ENCODE measurements around the gene KCNH3. TPM values are rescaled to one million over a fixed set of nuclear protein-coding genes. Genes with fewer than 3 reads are reported as not detected.
"Not testable (repeated sequence)": the region's sequence is repeated elsewhere in the genome, so short reads cannot be mapped to it uniquely, and the experiment has no call there.

Gene KCNH3
- total RNA-seq, 1 donor from 2014 or later, result 0.16 TPM

DNA sequence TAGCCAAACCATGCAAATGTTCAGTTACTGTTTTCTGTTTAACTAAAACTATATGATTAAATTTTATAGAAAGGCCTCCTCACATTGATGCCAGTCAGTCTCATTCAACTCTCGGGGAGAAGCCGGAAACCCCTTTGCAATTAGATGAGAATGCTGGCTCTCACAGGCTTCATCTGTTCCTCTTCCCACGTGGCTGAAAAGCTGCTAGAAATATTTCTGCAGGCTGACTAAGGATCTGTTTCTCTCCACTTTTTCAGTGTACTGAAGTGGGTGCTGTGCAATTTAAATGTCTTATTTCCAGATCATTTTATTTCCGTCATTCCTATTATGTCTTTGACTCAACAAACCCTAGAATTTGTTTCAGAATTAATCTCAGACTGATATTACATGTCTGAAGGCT lies 17.4 kb upstream of the KCNH3 start:
- ATAC-seq (ENCODE audit: poor library complexity), result no peak
- DNase-seq, result no peak
- intact Hi-C loops (cut with DNase I), result no loop called here

GRCh38 chr12:49524660-49525324 lies 14.0 kb upstream of the KCNH3 start:
- DNase-seq, result no peak
- ATAC-seq (ENCODE audit: poor library complexity), result peak; percentile 93

GRCh38 chr12:49525942-49526341 lies 12.9 kb upstream of the KCNH3 start:
- intact Hi-C loops (cut with DNase I), result no loop called here
- ATAC-seq (ENCODE audit: poor library complexity), result no peak
- DNase-seq, result no peak

More at GRCh38 chr12:49524660-49525324, 14.0 kb upstream of the KCNH3 start:
- intact Hi-C loops (cut with DNase I), result no loop called here

- DNase-seq (no peak), ATAC-seq (ENCODE audit: poor library complexity) (no peak)
- intact Hi-C loops (cut with DNase I), result no loop called here
Observed at GRCh38 chr12:49527361-49528130, 11.3 kb upstream of the KCNH3 start.

DNA sequence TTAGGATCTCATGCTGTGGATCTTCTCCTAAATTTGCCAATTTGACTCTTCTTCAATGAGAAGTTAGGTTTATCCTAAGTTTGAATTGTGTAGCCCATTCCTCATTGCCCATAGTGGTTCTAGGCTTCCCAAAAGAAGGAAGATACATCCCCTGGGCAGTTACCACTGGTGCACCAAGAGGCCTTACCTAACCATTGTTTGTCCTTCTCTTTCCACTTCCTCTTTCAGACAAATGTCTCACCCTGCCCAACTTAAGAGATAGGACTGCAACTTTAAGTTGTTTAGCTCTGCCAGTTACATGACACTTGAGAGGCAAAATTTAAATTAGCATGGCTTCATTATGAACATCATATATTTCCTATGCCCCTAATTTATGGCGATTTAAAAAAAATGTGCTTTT lies 9.4 kb upstream of the KCNH3 start:
- DNase-seq (no peak), ATAC-seq (ENCODE audit: poor library complexity) (no peak)
- intact Hi-C loops (cut with DNase I), result no loop called here

GRCh38 chr12:49531745-49532144 lies 7.1 kb upstream of the KCNH3 start:
- ATAC-seq (ENCODE audit: poor library complexity) (no peak), DNase-seq (no peak)
- intact Hi-C loops (cut with DNase I), result no loop called here

GRCh38 chr12:49533331-49533730 lies 5.5 kb upstream of the KCNH3 start:
- intact Hi-C loops (cut with DNase I), result no loop called here

DNA sequence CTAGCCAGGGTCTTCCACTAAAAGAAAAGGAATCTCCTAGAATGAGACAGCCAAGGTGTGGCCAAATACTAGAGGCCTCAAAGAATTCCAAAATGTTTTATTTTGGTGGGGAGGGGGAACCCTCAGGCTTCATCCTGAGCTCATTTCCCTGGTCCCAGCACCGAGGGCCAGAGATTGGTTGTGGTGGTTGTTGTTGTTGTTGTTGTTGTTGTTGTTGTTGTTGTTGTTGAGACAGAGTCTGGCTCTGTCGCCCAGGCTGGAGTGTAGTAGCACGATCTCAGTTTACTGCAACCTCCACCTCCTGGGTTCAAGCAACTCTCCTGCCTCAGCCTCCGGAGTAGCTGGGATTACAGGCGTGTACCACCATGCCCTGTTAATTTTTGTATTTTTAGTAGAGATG lies 4.7 kb upstream of the KCNH3 start:
- intact Hi-C loops (cut with DNase I); ATAC-seq (ENCODE audit: poor library complexity); DNase-seq: not testable (repeated sequence)

More at GRCh38 chr12:49533331-49533730, 5.5 kb upstream of the KCNH3 start:
- ATAC-seq (ENCODE audit: poor library complexity), result no peak
- no peak for DNase-seq

GRCh38 chr12:49534731-49535278 lies 4.0 kb upstream of the KCNH3 start:
- DNase-seq, result no peak
- no peak for ATAC-seq (ENCODE audit: poor library complexity)
- intact Hi-C loops (cut with DNase I), result no loop called here

DNA sequence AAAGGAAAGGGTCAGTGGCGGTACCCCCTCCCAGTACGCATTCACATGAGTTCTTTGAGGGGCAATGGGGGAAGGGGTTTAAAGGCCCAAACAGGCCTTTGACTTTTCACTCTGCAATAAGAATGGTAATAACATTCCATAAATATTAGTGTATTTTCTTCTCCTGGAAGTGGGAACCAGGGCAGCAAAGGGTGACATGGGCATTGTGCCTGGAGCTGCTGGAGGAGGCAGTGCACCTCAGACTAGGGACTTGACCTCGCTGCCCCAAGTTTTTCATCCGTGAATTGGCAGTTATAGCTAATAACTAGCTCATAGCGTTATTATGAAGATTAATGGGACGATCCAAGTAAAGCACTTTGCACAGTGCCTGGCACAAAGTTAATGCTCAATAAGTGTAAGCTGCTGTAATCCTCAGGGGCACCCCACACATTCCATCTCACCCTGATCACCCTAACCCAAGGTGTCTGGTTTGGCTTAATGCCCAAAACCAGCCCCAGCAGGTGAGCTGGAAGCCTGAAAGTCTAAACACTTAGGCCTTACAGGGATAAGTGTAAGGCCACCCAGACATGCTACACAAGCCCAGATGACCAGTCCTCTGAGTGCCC lies 2.8 kb upstream of the KCNH3 start:
- no peak for ATAC-seq (ENCODE audit: poor library complexity)
- intact Hi-C loops (cut with DNase I), result no loop called here
- no peak for DNase-seq

DNA sequence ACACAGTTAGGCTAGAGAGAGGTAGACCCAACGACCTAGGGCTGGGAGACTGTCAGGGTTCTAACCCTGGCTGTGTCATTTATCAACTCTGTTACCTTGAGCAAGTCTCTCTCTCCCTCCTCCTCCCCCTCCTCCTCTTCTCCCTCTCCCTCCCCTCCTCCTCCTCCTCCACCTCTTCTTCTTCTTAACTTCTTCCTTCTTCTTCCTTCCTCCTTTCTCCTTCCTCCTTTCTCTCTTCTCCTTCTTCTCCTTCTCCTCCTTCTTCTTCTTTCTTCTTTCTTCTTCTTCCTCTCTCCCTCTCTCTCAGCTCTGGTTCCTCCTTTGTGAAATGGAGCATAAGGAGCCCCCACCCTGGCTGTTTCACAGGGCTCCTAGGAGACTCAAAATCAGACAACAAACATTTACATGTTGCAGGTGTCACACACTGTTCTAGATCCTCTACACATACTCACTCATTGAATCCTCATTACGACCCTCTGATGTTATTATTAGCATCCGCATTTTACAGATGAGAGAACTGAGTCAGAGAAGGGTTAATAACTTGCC lies 2.2 kb upstream of the KCNH3 start:
- DNase-seq, result no peak
- ATAC-seq (ENCODE audit: poor library complexity), result no peak
- intact Hi-C loops (cut with DNase I), result no loop called here

- intact Hi-C loops (cut with DNase I), result no loop called here
- no peak for ATAC-seq (ENCODE audit: poor library complexity)
- no peak for DNase-seq
Observed at GRCh38 chr12:49537231-49537751, 1.5 kb upstream of the KCNH3 start.

DNA sequence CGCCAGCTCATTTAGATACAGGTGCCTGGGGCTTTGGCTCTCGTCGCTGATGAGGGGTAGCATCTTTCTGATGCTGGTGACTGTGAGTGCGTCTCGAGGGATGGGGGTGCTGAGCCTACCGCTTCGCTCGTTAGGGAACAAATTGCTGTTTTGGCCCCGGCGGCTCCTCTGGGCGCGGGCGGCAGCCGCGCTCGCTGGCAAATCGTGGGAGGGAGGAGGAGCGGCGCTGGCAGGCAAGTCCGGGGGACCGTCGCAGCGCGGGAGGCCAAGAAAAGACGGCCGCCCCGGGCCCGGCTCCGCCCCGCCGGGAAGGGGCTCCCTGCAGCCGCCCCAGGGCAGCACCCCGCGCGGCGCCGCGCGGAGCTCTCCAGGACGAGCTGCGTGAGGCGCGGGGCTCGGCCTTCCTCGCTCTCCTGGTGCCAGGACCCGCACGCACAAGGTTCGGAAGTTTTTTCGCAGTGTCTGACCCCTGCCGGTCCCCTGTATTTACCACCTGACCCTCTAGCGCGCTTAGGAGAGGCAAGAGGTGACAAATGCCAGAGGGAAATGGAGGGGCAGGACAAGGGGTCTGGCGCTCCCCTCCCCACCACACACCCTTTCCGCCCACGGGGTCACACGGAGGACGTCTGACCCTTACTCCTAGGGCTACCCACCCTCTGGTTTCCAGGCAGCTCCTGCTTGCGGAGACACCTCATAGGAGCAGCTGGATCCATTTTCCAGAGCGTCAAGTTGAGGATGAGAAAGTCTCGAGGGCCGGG lies 899 bp upstream of the KCNH3 start:
- intact Hi-C loops (cut with DNase I), result no loop called here
- ATAC-seq (ENCODE audit: poor library complexity) (peak; percentile 34), DNase-seq (no peak)

DNA sequence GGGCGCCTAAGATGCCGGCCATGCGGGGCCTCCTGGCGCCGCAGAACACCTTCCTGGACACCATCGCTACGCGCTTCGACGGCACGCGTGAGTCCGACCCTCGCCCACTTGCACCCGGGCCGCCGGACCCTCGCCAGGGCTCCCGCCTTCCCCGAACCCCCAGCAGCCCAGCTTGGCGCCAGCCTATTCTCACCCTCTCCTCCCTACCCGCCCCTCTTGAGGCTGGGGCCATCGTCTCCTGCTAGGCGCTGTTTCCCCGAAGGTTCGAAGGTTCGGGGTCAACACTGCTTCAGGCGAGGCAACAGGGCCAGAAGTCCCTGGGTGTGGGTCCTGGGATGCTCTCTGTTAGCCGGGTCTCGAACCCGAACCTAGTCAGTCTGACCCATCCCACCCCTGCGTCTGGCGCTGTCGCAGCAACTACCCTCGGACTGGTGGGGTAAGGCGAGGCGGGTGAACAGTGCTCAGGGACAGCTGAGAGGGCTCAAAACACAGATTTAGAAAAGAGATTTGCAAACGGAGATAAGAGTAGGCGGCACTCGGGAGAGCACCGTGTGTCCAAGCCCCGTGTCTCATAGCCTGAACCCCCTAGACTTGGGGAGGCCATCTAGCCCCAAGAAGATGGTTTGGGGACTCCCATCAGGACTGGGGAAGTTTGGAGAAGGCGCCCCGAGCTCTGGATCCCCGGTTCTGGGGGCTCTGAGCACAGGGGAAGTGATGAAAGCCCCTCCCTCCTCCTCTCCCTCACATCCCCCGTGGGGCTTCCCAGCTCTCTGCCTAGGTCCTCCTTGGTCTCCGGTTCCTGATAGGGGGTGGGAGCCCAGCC lies 787 bp downstream of the KCNH3 start:
- DNase-seq (no peak), ATAC-seq (ENCODE audit: poor library complexity) (no peak)
- intact Hi-C loops (cut with DNase I), result no loop called here

DNA sequence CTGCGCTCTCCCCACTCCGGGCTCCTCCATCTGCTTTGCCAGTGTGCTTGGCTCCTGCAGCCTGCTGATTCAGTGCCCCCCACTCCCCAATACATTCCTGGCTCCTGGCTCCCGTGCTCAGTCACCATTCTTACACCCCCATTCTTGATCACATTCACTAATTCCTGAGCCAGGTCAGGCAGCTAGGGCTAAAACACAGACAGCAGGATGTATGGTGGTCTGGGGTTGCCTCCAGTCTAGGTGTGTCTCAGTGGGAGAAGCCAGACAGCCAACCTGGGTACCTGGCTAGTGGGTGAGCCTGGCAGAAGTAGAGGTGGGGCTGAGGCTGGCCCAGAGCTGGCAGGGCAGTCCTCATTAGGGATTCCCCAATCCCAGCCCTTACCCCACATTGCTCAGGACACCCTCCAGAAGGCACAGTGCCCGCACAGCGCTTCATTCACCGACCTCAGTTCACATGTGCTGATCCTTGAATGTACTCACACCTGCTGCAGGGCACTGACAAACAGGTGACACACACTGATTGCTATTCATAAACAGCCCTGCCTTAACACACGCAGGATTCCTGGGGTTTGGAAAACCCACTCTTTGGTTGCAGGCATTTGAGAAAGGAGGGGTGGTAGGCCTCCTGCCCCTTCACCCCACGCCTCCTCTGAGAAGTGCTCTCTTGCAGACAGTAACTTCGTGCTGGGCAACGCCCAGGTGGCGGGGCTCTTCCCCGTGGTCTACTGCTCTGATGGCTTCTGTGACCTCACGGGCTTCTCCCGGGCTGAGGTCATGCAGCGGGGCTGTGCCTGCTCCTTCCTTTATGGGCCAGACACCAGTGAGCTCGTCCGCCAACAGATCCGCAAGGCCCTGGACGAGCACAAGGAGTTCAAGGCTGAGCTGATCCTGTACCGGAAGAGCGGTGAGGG lies 1.7 kb downstream of the KCNH3 start:
- ATAC-seq (ENCODE audit: poor library complexity) (no peak), DNase-seq (no peak)
- intact Hi-C loops (cut with DNase I), result no loop called here

DNA sequence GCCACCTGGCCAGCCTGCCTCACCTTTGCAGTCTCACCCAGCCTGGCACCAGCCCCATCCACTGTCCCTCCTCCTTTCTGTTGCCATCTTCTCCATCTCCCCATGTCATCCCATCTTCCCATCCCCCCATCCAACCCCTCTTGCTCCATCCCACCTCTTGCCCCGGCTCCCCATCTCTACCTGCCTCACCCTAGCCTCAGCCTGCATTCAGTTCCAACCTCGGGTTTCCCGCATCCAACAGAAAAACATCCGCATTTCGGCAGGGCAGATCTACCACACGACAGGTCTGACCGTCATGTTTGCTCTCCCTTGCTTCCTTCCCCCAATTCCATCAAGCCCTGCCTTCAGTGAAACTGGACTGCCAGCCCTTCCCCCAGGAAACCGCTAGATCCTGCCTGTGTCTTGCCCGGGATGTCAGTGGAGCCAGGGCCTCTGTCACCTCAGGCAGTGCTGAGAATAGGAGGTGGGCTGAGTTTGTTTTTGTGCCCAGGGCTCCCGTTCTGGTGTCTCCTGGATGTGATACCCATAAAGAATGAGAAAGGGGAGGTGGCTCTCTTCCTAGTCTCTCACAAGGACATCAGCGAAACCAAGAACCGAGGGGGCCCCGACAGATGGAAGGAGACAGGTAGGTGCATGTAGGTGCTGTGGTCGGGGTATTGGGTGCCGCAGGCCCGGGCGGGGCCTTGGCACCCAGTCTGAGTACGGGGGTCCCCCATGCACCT lies 2.5 kb downstream of the KCNH3 start:
- intact Hi-C loops (cut with DNase I), result no loop called here
- ATAC-seq (ENCODE audit: poor library complexity), result no peak
- no peak for DNase-seq

Data from Right ventricle myocardium superior (tissue), 1 donor.